CD4-positive, alpha-beta T cell (primary cell): ENCODE data around the gene CAMK2A. TPM values are rescaled to one million over a fixed set of nuclear protein-coding genes. Genes with fewer than 3 reads are reported as not detected.

Experiments
- ATAC-seq: fragments of 200-7000 bp; cut with Tn5 transposase; one replicate; pipeline ENCODE4 v1.10.0; 2022; ENCODE audit warnings: mild to moderate bottlenecking; ENCODE audit not compliant: poor library complexity
- CTCF ChIA-PET: fragments of 350-600 bp; sonication (Branson Sonifier 250); formaldehyde crosslinking; loops from one replicate; lab custom pipeline; 2021; ENCODE audit warnings: antibody characterized with exemption, inconsistent platforms; lab: Charles Lee
- POLR2A ChIA-PET: fragments of 350-600 bp; sonication (Branson Sonifier 250); formaldehyde crosslinking; loops from one replicate; lab custom pipeline; 2021; ENCODE audit warnings: antibody characterized with exemption, inconsistent platforms; lab: Charles Lee
- DNase-seq, 14 experiments: peaks; one replicate each; pipeline ENCODE4 v3.0.0-alpha.2; 2013 to 2020; ENCODE audit warnings: mixed read lengths in 2 of 14
- H3K27ac ChIP-seq, 2 donors: one replicate each; pipeline versions ENCODE4 v1.5.1 to v1.7.0; 2013; ENCODE audit warnings: low read length in 2 of 2, low read depth in 1 of 2, mild to moderate bottlenecking in 1 of 2
- H3K27me3 ChIP-seq, 2 experiments: 1 replicate in 1 of 2; 2 replicates in 1 of 2; pipeline versions ENCODE4 v1.6.1 to v1.7.0; 2013; ENCODE audit warnings: low read length in 2 of 2, control low read depth in 1 of 2, mild to moderate bottlenecking in 1 of 2, moderate library complexity in 1 of 2; ENCODE audit not compliant: insufficient read depth in 2 of 2, control insufficient read depth in 1 of 2
- H3K36me3 ChIP-seq: one replicate; pipeline ENCODE4 v1.6.1; 2013; ENCODE audit warnings: low read length, control low read depth; ENCODE audit not compliant: insufficient read depth
- H3K4me1 ChIP-seq: one replicate; pipeline ENCODE4 v1.6.1; 2013; ENCODE audit warnings: low read length, control low read depth; ENCODE audit not compliant: insufficient read depth
- H3K4me3 ChIP-seq: one replicate; pipeline ENCODE4 v1.5.1; 2013; ENCODE audit warnings: mild to moderate bottlenecking, low read length, moderate library complexity
- H3K9me3 ChIP-seq, 2 experiments: 1 replicate in 1 of 2; 2 replicates in 1 of 2; pipeline versions ENCODE4 v1.6.1 to v1.7.0; 2013; ENCODE audit warnings: low read length in 2 of 2, mild to moderate bottlenecking in 2 of 2, control low read depth in 1 of 2, moderate library complexity in 1 of 2; ENCODE audit not compliant: control insufficient read depth in 1 of 2, insufficient read depth in 1 of 2
- H3K27ac Mint-ChIP-seq: one replicate; pipeline ENCODE4 v1.8.0; 2020; ENCODE audit warnings: mixed read lengths
- H3K27me3 Mint-ChIP-seq: one replicate; pipeline ENCODE4 v1.8.0; 2021; ENCODE audit warnings: mixed read lengths
- H3K36me3 Mint-ChIP-seq: one replicate; pipeline ENCODE4 v1.8.0; 2021; ENCODE audit warnings: low read depth, mixed read lengths
- H3K4me1 Mint-ChIP-seq: one replicate; pipeline ENCODE4 v1.8.0; 2021; ENCODE audit warnings: low read depth, mixed read lengths
- H3K4me3 Mint-ChIP-seq: one replicate; pipeline ENCODE4 v1.8.0; 2020; ENCODE audit warnings: mild to moderate bottlenecking, mixed read lengths
- H3K9me3 Mint-ChIP-seq: one replicate; pipeline ENCODE4 v1.8.0; 2020; ENCODE audit warnings: mixed read lengths
- intact Hi-C, 2 experiments: fragments of 100-400 bp; cut with DNase I in 1 of 2; cut with micrococcal nuclease in 1 of 2; formaldehyde crosslinking; loops; one replicate each; pipeline versions ENCODE4 v1.15.1 to v1.9.0; 2023 to 2025; cut with DNase I, micrococcal nuclease
- total RNA-seq, 174 experiments: library from RNA in 2 of 174; stranded (reverse) in 2 of 174; gene quantifications; one replicate each; pipeline ENCODE4 v1.2.3 and lab custom pipeline; 2021 to 2026
- TF ChIP-seq, protein P1 (sequence below): fragments of 200-600 bp; IDR thresholded peaks from one replicate; pipeline ENCODE4 v1.8.0; 2022; ENCODE audit warnings: antibody characterized with exemption, mild to moderate bottlenecking

CAMK2A gene
- total RNA-seq, 2 experiments from 2014 or later = 0.05 to 0.22 TPM

GRCh38 chr5:150221471-150221870 lies 68.1 kb downstream of the CAMK2A start:
- Mint-ChIP-seq H3K27me3 (peaks cover 17% of the 10 kb centered on the region), H3K27ac (no peak overlapping the region), H3K4me1 (peaks cover 4% of the 10 kb centered on the region), H3K36me3 (no peaks in the 10 kb centered on the region), H3K9me3 (no peaks in the 10 kb centered on the region), H3K4me3 (no peak overlapping the region)
- intact Hi-C loops = no loop called here
- TF ChIP-seq, protein P1, sequence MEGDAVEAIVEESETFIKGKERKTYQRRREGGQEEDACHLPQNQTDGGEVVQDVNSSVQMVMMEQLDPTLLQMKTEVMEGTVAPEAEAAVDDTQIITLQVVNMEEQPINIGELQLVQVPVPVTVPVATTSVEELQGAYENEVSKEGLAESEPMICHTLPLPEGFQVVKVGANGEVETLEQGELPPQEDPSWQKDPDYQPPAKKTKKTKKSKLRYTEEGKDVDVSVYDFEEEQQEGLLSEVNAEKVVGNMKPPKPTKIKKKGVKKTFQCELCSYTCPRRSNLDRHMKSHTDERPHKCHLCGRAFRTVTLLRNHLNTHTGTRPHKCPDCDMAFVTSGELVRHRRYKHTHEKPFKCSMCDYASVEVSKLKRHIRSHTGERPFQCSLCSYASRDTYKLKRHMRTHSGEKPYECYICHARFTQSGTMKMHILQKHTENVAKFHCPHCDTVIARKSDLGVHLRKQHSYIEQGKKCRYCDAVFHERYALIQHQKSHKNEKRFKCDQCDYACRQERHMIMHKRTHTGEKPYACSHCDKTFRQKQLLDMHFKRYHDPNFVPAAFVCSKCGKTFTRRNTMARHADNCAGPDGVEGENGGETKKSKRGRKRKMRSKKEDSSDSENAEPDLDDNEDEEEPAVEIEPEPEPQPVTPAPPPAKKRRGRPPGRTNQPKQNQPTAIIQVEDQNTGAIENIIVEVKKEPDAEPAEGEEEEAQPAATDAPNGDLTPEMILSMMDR = no peak
- H3K27me3 ChIP-seq = peaks cover 2 to 6% of the 10 kb centered on the region in 2 experiments
- no peaks in the 10 kb centered on the region for H3K36me3 ChIP-seq
- no peak for ATAC-seq
- H3K4me1 ChIP-seq = peaks cover 4% of the 10 kb centered on the region
- H3K9me3 ChIP-seq = no peaks in the 10 kb centered on the region
- DNase-seq = no peak
- no peak overlapping the region for H3K27ac ChIP-seq
- CTCF ChIA-PET = no interaction called here
- POLR2A ChIA-PET = no interaction called here
- H3K4me3 ChIP-seq = no peak overlapping the region

GRCh38 chr5:150219861-150220260 lies 69.7 kb downstream of the CAMK2A start:
- peaks cover 4% of the 10 kb centered on the region for H3K4me1 Mint-ChIP-seq
- ChIA-PET CTCF (no interaction called here), POLR2A (no interaction called here)
- H3K4me3 Mint-ChIP-seq = no peak overlapping the region
- TF ChIP-seq, protein P1 = no peak
- H3K27ac Mint-ChIP-seq = no peak overlapping the region
- no peak overlapping the region for H3K4me3 ChIP-seq
- H3K9me3 Mint-ChIP-seq = no peaks in the 10 kb centered on the region
- no peaks in the 10 kb centered on the region for H3K36me3 Mint-ChIP-seq
- no peaks in the 10 kb centered on the region for H3K36me3 ChIP-seq
- peaks cover 4% of the 10 kb centered on the region for H3K4me1 ChIP-seq
- H3K27me3 Mint-ChIP-seq = peaks cover 17% of the 10 kb centered on the region
- ATAC-seq (no peak), DNase-seq (no peak)
- intact Hi-C loops = loop anchor here (2.0 to 5.0 kb wide), 3 partner anchors 217 to 585 kb away; no protein-coding TSS in a partner anchor
- no peak overlapping the region for H3K27ac ChIP-seq
- peaks cover 2 to 6% of the 10 kb centered on the region in 2 experiments for H3K27me3 ChIP-seq
- H3K9me3 ChIP-seq = no peaks in the 10 kb centered on the region

GRCh38 chr5:150219142-150219541 lies 70.4 kb downstream of the CAMK2A start:
- no peaks in the 10 kb centered on the region for H3K36me3 Mint-ChIP-seq
- TF ChIP-seq, protein P1 = no peak
- H3K9me3 ChIP-seq = no peaks in the 10 kb centered on the region
- H3K27me3 Mint-ChIP-seq = peaks cover 17% of the 10 kb centered on the region
- H3K36me3 ChIP-seq = no peaks in the 10 kb centered on the region
- DNase-seq (no peak), ATAC-seq (no peak)
- H3K27ac ChIP-seq = no peak overlapping the region
- H3K4me3 Mint-ChIP-seq = no peak overlapping the region
- H3K9me3 Mint-ChIP-seq = no peaks in the 10 kb centered on the region
- peaks cover 4% of the 10 kb centered on the region for H3K4me1 Mint-ChIP-seq
- no peak overlapping the region for H3K27ac Mint-ChIP-seq
- H3K27me3 ChIP-seq = peaks cover 2 to 6% of the 10 kb centered on the region in 2 experiments
- ChIA-PET CTCF (no interaction called here), POLR2A (no interaction called here)
- peaks cover 4% of the 10 kb centered on the region for H3K4me1 ChIP-seq
- intact Hi-C loops = loop anchor here (2.0 to 5.0 kb wide), 3 partner anchors 218 to 584 kb away; no protein-coding TSS in a partner anchor
- no peak overlapping the region for H3K4me3 ChIP-seq
